GM19035 (cell line): ENCODE measurements around the gene MZT2A.
"Not testable (repeated sequence)": the region's sequence is repeated elsewhere in the genome, so short reads cannot be mapped to it uniquely, and the experiment has no call there.

Source experiments
- ATAC-seq: cut with Tn5 transposase; IDR thresholded peaks from one replicate; pipeline ENCODE4 v1.9.1; 2021; ENCODE audit not compliant: unreplicated experiment

The MZT2A gene

GRCh38 chr2:131493199-131493968 is 1.2 kb upstream of the MZT2A start:
- peak; percentile 20 for ATAC-seq

- peak; percentile 75 for ATAC-seq
These were observed 411 bp upstream of the MZT2A start for GRCh38 chr2:131492418-131493198.

GRCh38 chr2:131491469-131491836 is 744 bp downstream of the MZT2A start:
- ATAC-seq, result peak; percentile 12

DNA sequence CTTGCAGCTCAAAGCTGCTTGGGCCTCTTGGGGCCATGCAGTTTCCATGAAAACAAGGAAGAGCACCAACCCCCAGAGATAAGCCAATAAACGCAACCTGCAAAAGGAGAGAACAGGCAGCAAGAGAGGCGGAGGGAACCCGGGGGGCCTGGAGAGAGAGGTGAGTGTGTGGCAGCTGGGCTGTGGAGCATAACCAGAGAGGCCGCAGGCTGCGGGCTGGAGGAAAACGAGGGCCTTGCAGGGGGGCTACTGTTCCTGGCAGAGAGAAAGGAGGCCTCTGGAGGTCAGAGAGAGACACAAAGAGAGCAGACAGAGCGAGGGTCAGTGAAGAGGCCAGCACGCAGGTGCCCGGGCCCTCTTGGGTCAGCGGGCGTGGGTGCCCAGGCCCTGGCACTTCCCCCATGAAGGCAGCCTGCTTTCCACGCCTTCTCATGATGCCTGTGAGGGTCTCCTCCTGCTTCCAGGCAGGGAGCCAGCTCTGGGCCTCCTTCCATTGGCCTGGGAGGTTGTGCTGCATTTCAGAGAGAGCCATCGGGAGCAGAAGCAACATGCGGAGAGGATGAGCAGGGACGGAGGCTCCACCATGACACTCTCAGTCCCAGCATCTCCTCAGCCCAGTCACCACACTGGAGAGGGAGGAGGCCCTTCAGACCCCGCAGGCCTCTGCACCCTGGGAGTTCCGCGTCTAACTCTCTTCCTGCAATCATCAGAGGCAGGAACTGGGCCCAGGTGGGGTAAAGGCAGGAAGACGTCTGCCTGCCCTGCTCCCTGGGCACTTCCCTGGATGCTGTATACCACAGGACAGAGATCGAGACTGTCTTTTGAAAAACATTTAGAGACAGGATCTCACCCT is 1.4 kb downstream of the MZT2A start:
- not testable (repeated sequence) for ATAC-seq

DNA sequence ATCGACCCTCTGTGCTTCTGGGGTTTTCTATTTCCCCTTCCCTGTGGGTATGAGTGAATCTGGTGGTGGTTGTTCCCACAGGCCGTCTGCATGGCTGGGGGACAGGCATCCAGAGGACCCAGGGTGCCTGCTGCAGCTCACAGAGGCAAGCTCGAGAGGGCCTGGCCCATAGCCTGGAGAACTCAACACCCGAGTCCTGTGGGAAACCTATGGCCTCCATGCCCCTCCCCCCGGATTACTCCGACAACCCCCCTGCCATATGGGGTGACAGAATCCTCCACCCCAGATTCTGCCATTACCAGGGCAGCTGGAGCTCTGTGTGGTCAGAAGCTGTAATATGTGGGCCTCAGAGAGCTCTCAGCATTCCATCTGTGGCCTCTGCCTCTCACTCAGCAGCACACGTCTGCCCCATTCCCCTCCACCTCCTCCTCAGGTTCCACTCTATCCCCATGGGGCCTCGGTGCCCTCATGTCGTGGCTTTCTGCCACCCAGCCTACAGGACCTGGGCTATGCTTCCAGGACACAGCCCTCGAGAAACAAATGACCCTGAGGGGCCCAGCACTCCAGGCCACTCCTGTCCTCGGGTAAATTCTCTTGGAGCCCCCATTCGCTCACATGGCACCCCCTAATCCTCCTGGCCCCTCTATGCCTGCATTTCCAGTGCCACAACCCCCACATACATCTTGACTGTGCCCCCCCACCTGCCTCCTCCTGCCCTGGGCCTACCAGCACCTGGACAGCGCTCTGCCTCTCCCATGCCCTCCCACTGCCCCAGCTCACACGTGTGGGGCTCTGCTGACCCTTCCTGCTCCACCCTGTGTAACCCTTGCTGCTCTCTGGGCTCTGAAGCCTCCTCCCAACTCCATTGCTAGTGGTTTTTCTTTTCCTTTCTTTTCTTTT is 3.6 kb downstream of the MZT2A start:
- ATAC-seq, result no peak

DNA sequence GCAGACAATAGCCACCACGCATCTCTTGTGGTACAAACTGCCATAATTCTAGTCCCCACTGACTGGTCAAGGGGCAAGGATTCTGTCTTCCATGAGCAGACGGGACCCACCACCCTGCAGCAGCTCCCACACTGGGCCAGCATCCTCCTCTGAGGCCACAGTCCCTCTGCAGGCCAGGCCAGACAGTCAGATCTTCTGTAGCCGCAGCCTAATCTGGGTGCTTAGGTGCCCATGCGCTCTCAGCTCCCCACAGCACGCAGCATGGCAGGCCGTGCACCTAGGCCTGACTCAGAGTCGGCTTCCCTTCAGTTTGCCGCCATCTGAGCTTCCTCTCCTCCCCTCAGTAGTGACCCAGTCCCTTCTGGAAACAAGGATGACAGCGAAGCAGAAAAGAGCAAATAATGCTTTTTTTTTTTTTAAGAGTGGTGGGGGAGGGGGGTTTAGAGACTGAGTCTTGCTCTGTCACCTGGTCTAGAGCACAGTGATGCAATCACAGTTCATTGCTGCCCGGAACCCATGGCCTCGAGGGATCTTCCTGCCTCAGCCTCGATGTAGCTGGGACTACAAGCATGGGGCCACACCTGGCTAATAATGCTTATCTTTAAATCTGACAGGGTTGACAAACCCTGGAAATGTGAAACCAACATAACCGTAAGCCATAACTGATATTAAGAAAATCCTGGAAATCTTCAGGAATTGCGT is 5.8 kb downstream of the MZT2A start:
- ATAC-seq, result not testable (repeated sequence)

GRCh38 chr2:131484906-131485460 is 7.2 kb downstream of the MZT2A start:
- not testable (repeated sequence) for ATAC-seq

GRCh38 chr2:131483981-131484820 is 8.0 kb downstream of the MZT2A start:
- not testable (repeated sequence) for ATAC-seq

DNA sequence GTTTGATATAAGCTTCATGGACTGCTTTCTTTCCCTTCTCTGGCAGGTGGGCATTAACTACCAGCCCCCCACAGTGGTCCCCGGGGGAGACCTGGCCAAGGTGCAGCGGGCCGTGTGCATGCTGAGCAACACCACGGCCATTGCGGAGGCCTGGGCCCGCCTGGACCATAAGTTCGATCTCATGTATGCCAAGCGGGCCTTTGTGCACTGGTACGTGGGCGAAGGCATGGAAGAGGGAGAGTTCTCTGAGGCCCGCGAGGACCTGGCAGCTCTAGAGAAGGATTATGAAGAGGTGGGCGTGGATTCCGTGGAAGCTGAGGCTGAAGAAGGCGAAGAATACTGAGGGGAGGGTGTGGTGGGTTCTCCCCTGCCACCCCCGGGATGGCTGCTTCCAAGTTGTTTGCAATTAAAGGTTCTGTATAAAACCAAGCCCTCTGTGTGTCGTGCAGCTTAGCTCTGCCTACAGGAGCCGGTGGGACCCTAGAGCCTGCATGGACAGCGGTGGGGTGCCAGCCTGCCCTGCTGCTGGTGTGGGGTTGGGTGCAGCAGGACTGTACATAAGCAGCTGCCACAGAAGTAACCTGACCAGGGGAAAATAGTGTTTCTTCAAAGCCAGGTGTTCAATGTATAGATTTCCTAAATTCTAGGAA is 9.6 kb downstream of the MZT2A start:
- ATAC-seq, result not testable (repeated sequence)

DNA sequence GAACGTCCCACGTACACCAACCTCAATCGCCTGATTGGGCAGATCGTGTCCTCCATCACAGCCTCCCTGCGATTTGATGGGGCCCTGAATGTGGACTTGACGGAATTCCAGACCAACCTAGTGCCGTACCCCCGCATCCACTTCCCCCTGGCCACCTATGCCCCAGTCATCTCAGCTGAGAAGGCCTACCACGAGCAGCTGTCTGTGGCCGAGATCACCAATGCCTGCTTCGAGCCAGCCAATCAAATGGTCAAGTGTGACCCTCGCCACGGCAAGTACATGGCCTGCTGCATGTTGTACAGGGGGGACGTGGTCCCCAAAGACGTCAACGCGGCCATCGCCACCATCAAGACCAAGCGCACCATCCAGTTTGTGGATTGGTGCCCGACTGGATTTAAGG is 11.8 kb downstream of the MZT2A start:
- not testable (repeated sequence) for ATAC-seq

- not testable (repeated sequence) for ATAC-seq
These were observed 13.2 kb downstream of the MZT2A start for GRCh38 chr2:131478850-131479461.

- not testable (repeated sequence) for ATAC-seq
These were observed 13.9 kb downstream of the MZT2A start for GRCh38 chr2:131478074-131478849.

DNA sequence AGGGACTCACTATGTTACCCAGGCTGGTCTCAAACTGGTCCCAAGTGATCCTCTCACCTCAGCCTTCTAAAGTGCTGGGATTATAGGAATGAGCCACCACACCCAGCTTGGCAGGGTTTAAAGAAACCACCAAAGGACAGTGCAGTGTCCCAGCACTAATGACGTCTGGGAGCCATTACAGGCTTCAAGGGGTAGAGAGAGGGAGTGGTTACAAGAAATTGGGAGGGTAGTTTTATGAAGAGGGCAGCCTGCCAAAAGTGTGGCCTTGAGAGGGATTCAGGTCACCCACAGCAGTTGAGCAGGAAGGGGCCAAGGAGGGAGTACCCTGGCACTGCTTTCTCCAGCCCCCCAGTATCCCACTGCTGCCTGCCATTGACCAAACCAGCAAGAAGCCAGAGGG is 15.0 kb downstream of the MZT2A start:
- not testable (repeated sequence) for ATAC-seq

GRCh38 chr2:131476363-131476762 is 15.8 kb downstream of the MZT2A start:
- not testable (repeated sequence) for ATAC-seq

DNA sequence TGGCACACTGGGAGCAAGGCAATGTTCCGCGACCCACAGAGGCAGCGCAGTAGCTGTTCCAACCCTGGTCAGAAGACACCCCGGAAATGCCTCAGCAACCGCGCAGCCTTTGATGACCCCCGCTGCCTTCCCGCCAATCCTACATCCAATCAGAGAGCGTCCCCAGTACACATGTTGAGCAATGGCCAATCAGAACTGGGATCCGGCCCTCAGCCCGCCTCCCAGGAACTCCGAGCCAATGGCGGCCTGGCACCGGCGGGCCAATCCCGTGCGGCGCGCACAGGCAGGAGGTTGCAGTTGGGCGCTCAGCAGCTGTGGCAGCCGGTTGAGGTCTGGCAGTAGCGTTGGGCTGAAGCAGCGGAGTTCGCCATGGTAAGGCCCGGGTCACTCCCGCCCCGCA is 16.4 kb downstream of the MZT2A start, which contains the start of gene TUBA3D:
Gene TUBA3D (plus strand): TSS at position 289 of the 400 bp plus-strand sequence. CDS start 81 bp downstream, at position 370.
- no peak for ATAC-seq

DNA sequence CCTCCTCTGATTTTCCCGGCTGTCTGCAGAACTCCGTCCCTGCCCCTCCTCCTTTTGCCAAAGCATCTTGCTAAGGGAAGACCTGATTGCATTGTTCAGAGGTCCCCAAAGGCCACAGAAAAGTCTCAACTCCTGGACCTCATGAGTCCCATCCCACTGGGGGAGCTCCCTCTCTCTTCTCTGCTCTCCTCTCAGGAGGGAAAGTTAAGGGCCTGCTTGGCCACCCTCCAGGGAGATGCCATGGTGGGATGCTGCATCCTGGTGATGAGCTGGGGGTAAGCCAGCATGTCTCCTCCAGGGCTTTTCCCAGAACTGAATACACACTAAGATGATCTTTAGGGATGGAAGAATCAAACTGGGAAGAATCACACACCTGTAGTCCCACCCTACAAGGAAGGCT is 18.9 kb downstream of the MZT2A start:
- not testable (repeated sequence) for ATAC-seq

- not testable (repeated sequence) for ATAC-seq
These were observed 20.6 kb downstream of the MZT2A start for GRCh38 chr2:131471624-131472023.
